Neural cell (in vitro differentiated cells): Measurements from ENCODE around the gene APOF. TPM values are rescaled to one million over a fixed set of nuclear protein-coding genes. Genes with fewer than 3 reads are reported as not detected.
"Not testable (repeated sequence)": the region's sequence is repeated elsewhere in the genome, so short reads cannot be mapped to it uniquely, and the experiment has no call there.

Experiments used
- H2AFZ ChIP-seq: fragments of 200-600, 300-800 bp; sonication (generic), shearing (Covaris generic); 2 replicates; pipeline ENCODE4 v1.6.0; 2014; ENCODE audit warnings: low read depth, mild to moderate bottlenecking, antibody characterized with exemption, low read length, moderate library complexity
- H3F3A ChIP-seq: fragments of 200-600 bp; shearing (Covaris generic); 2 replicates; pipeline ENCODE4 v1.6.1; 2016; ENCODE audit warnings: mild to moderate bottlenecking, moderate library complexity, mixed read lengths, antibody characterized with exemption, low read length; ENCODE audit not compliant: insufficient read depth, poor library complexity, severe bottlenecking
- H3K27ac ChIP-seq: fragments of 200-600, 300-800 bp; sonication (generic), shearing (Covaris generic); 2 replicates; pipeline ENCODE4 v1.5.1; 2014; ENCODE audit warnings: mild to moderate bottlenecking, low read length, moderate library complexity
- H3K27me3 ChIP-seq: fragments of 300-800, 200-600 bp; sonication (generic), shearing (Covaris generic); 2 replicates; pipeline ENCODE4 v1.6.0; 2014; ENCODE audit warnings: mild to moderate bottlenecking, low read depth, low read length, moderate library complexity; ENCODE audit not compliant: insufficient read depth
- H3K36me3 ChIP-seq: fragments of 300-800, 200-600 bp; sonication (generic), shearing (Covaris generic); 2 replicates; pipeline ENCODE4 v1.5.1; 2014; ENCODE audit warnings: mild to moderate bottlenecking, antibody characterized with exemption, low read length, moderate library complexity; ENCODE audit not compliant: insufficient read depth
- H3K4me2 ChIP-seq: fragments of 300-800, 200-600 bp; sonication (generic), shearing (Covaris generic); 2 replicates; pipeline ENCODE4 v1.6.0; 2014; ENCODE audit warnings: mild to moderate bottlenecking, low read length
- H3K4me3 ChIP-seq: fragments of 300-800, 200-600 bp; sonication (generic), shearing (Covaris generic); 2 replicates; pipeline ENCODE4 v1.5.1; 2014; ENCODE audit warnings: mild to moderate bottlenecking, low read length, moderate library complexity
- H3K79me2 ChIP-seq: fragments of 200-600 bp; shearing (Covaris generic); replicated peaks from 2 replicates; pipeline ENCODE4 v1.6.0; 2014; ENCODE audit warnings: mild to moderate bottlenecking, low read length, moderate library complexity; ENCODE audit not compliant: insufficient read depth
- H3K9ac ChIP-seq: fragments of 300-800, 200-600 bp; sonication (generic), shearing (Covaris generic); 2 replicates; pipeline ENCODE4 v1.6.1; 2016; ENCODE audit warnings: mild to moderate bottlenecking, low read length, mixed read lengths
- H3K9me2 ChIP-seq: fragments of 200-600 bp; shearing (Covaris generic); 2 replicates; pipeline ENCODE4 v1.6.1; 2016; ENCODE audit warnings: mild to moderate bottlenecking, low read length, mixed read lengths; ENCODE audit not compliant: insufficient read depth
- H3K9me3 ChIP-seq: fragments of 200-600, 300-800 bp; sonication (generic), shearing (Covaris generic); 2 replicates; pipeline ENCODE4 v1.6.1; 2016; ENCODE audit warnings: mild to moderate bottlenecking, mixed run types, low read length, moderate library complexity, mixed read lengths
- H4K20me1 ChIP-seq: fragments of 200-600 bp; shearing (Covaris generic); 2 replicates; pipeline ENCODE4 v1.6.1; 2016; ENCODE audit warnings: mild to moderate bottlenecking, mixed run types; ENCODE audit not compliant: insufficient read depth
- EZH2 ChIP-seq: fragments of 200-600, 300-800 bp; shearing (Covaris generic), sonication (generic); IDR thresholded peaks from 2 replicates; pipeline ENCODE4 v1.6.1; 2014; ENCODE audit warnings: antibody characterized with exemption, low read length, borderline replicate concordance, mild to moderate bottlenecking; ENCODE audit not compliant: insufficient read depth, poor library complexity, severe bottlenecking
- MXI1 ChIP-seq: fragments of 450-650 bp; conservative IDR thresholded peaks from 2 replicates; pipeline ENCODE4 v1.6.1; 2014; ENCODE audit warnings: antibody characterized with exemption, mild to moderate bottlenecking; ENCODE audit not compliant: poor library complexity, severe bottlenecking
- POLR2AphosphoS5 ChIP-seq: IDR thresholded peaks from 2 replicates; pipeline ENCODE4 v1.6.1; 2012
- SMC3 ChIP-seq: fragments of 450-650 bp; conservative IDR thresholded peaks from 2 replicates; pipeline ENCODE4 v1.6.1; 2014; ENCODE audit warnings: antibody characterized with exemption, mild to moderate bottlenecking, moderate library complexity; ENCODE audit not compliant: poor library complexity
- TAF1 ChIP-seq: IDR thresholded peaks from 2 replicates; pipeline ENCODE4 v1.6.1; 2012; ENCODE audit warnings: low read depth
- polyA plus RNA-seq: library from polyadenylated mRNA; depleted of rRNA; stranded (reverse); fragments of >200 nt; gene quantifications from 2 replicates; pipeline ENCODE4 v1.2.3, GENCODE V29; 2014
- TF ChIP-seq, protein P1 (sequence below): IDR thresholded peaks from 2 replicates; pipeline ENCODE4 v1.6.1; 2012; ENCODE audit warnings: borderline replicate concordance

APOF gene
- polyA plus RNA-seq, 1 donor from 2014 or later: not detected

DNA sequence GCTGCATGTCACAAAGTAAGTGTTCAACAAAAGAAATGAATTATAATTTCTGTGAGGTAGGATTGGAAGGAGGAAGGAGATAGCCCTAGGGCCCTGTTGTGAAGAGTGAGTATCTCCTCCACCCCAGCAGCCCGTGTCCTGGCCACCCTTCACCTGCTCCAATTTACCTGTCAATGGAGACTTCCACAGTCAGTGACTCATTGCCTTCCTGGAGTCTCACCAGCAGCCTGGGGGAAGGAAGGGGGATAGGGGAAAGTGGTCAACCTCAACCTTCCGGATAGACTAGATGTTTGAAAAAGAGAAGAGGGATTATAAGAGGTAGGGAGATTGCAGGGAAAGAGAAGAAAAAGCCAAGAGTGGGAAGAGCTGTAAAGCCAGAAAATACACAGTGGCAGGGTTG lies 12.0 kb downstream of the APOF start:
- TF ChIP-seq TAF1 (no peak), POLR2AphosphoS5 (no peak), SMC3 (no peak), MXI1 (no peak), EZH2 (no peak)
- TF ChIP-seq, protein P1, sequence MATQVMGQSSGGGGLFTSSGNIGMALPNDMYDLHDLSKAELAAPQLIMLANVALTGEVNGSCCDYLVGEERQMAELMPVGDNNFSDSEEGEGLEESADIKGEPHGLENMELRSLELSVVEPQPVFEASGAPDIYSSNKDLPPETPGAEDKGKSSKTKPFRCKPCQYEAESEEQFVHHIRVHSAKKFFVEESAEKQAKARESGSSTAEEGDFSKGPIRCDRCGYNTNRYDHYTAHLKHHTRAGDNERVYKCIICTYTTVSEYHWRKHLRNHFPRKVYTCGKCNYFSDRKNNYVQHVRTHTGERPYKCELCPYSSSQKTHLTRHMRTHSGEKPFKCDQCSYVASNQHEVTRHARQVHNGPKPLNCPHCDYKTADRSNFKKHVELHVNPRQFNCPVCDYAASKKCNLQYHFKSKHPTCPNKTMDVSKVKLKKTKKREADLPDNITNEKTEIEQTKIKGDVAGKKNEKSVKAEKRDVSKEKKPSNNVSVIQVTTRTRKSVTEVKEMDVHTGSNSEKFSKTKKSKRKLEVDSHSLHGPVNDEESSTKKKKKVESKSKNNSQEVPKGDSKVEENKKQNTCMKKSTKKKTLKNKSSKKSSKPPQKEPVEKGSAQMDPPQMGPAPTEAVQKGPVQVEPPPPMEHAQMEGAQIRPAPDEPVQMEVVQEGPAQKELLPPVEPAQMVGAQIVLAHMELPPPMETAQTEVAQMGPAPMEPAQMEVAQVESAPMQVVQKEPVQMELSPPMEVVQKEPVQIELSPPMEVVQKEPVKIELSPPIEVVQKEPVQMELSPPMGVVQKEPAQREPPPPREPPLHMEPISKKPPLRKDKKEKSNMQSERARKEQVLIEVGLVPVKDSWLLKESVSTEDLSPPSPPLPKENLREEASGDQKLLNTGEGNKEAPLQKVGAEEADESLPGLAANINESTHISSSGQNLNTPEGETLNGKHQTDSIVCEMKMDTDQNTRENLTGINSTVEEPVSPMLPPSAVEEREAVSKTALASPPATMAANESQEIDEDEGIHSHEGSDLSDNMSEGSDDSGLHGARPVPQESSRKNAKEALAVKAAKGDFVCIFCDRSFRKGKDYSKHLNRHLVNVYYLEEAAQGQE: no peak
- H3K4me3 ChIP-seq: no peak overlapping the region
- H4K20me1 ChIP-seq: no peaks in the 10 kb centered on the region
- H3K27me3 ChIP-seq: no peaks in the 10 kb centered on the region
- no peak overlapping the region for H3K4me2 ChIP-seq
- H2AFZ ChIP-seq: no peak overlapping the region
- no peaks in the 10 kb centered on the region for H3K36me3 ChIP-seq
- H3K9me2 ChIP-seq: no peaks in the 10 kb centered on the region
- H3K27ac ChIP-seq: no peak overlapping the region
- no peaks in the 10 kb centered on the region for H3K79me2 ChIP-seq
- no peaks in the 10 kb centered on the region for H3K9me3 ChIP-seq
- H3F3A ChIP-seq: no peaks in the 10 kb centered on the region
- H3K9ac ChIP-seq: no peak overlapping the region

DNA sequence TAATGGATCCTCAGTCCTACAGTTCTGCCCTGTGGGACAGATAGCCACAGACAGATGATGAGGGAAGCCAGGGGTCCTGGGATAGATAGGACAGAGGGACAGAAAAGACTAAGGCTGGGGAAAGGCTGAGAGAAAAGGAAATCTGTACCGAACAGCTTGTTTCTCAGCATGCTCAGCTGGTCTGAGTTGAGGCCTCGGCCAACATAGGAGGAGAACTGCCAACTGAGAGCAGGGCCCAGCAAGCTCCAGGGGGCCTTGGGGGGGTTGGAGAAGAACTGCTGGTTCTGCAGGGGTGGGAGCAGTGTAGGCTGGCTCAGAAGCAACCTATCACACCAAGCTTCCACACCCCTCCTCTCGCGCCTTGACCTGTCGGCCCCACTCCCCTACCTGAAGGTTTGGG lies 13.9 kb downstream of the APOF start:
- Histone ChIP-seq H3K4me2 (no peak overlapping the region), H3K36me3 (no peaks in the 10 kb centered on the region), H3K27ac (no peak overlapping the region), H3K9me3 (no peaks in the 10 kb centered on the region), H3K4me3 (no peak overlapping the region), H4K20me1 (no peaks in the 10 kb centered on the region), H2AFZ (no peak overlapping the region), H3F3A (no peaks in the 10 kb centered on the region), H3K9ac (no peak overlapping the region), H3K27me3 (no peaks in the 10 kb centered on the region), H3K9me2 (no peaks in the 10 kb centered on the region), H3K79me2 (no peaks in the 10 kb centered on the region)
- TF ChIP-seq TAF1: no peak

DNA sequence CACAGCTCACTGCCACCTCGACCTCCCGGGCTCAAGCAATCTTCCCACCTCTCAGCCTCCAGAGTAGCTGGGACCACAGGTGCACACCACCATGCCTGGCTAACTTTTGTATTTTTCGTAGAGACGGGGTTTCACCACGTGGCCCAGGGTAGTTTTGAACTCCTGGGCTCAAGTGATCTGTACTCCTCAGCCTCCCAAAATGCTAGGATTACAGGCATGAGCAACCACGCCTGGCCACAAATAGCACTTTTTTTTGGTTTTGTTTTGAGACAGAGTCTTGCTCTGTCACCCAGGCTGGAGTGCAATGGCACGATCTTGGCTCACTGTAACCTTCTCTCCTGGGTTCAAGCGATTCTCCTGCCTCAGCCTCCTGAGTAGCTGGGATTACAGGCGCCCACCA lies 15.4 kb downstream of the APOF start:
- H4K20me1 ChIP-seq, H3K4me3 ChIP-seq, H3K36me3 ChIP-seq: not testable (repeated sequence)

DNA sequence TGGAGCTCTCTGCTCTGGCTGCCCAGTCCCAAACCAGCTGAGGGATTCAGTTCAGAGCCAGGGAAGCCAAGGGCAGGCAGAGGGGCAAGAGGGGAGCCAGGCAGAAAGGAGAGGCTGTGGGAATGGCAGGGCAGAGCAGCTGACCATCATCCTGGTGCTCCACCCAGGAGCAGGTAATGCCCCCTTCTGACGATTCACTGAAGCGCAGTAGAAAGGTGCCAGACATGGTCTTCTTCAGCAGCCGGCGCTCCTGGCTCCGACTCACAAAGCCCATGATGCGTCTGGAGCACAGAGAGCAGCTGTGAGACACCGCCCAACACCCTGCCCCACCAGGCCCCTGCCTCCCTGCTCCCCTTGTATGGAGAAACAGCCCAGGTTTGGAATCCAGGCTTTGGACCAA lies 16.0 kb downstream of the APOF start:
- Histone ChIP-seq H3K4me2 (no peak overlapping the region), H3K36me3 (no peaks in the 10 kb centered on the region), H3K4me3 (no peak overlapping the region), H3K9me2 (no peaks in the 10 kb centered on the region), H3K9ac (no peak overlapping the region), H3K9me3 (no peaks in the 10 kb centered on the region), H3F3A (no peaks in the 10 kb centered on the region), H3K27me3 (no peaks in the 10 kb centered on the region), H3K79me2 (no peaks in the 10 kb centered on the region), H2AFZ (no peak overlapping the region), H3K27ac (no peak overlapping the region), H4K20me1 (no peaks in the 10 kb centered on the region)
- no peak for TF ChIP-seq MXI1
- no peak for TF ChIP-seq EZH2

More for the DNA sequence above, 15.4 kb downstream of the APOF start:
- not testable (repeated sequence) for H3K4me2 ChIP-seq, H2AFZ ChIP-seq, H3F3A ChIP-seq, H3K27ac ChIP-seq, H3K79me2 ChIP-seq, H3K9me3 ChIP-seq, H3K9ac ChIP-seq, H3K27me3 ChIP-seq, H3K9me2 ChIP-seq

DNA sequence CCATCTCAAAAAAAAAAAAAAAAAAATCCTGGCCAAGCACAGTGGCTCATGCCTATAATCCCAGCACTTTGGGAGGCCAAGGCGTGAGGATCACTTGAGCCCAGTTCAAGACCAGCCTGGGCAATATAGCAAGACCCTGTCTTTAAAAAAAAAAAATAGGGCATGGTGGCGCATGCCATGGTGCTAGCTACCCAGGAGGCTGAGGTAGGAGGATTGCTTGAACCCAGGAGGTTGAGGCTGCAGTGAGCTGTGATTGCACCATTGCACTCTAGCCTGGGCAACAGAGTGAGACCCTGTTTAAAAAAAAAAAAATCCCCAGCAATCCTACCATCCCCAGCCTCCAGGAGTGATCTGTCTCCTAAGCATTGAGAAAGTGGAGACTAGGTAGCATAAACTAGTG lies 20.4 kb downstream of the APOF start:
- not testable (repeated sequence) for H3K9ac ChIP-seq, H2AFZ ChIP-seq, H3K79me2 ChIP-seq, H3K27me3 ChIP-seq, H3K9me2 ChIP-seq, H3K4me2 ChIP-seq, H3K27ac ChIP-seq, H3K9me3 ChIP-seq, H3K4me3 ChIP-seq, H4K20me1 ChIP-seq, H3F3A ChIP-seq, H3K36me3 ChIP-seq
